Gastroesophageal sphincter (tissue), 4 donors: ENCODE results near the gene UGT1A5. TPM values are rescaled to one million over a fixed set of nuclear protein-coding genes. Genes with fewer than 3 reads are reported as not detected.

ENCODE experiments used
- ATAC-seq: fragments of 150-250 bp; one replicate; pipeline ENCODE4 v1.9.1; 2016; ENCODE audit warnings: mild to moderate bottlenecking, moderate library complexity
- H3K27ac ChIP-seq, 4 donors: fragments of 200-600 bp; sonication (generic) in 3 of 4; 1 replicate in 3 of 4; 2 replicates in 1 of 4; pipeline ENCODE4 v1.5.1; 2016 to 2019
- H3K27me3 ChIP-seq: fragments of 200-600 bp; sonication (generic); one replicate; pipeline ENCODE4 v1.5.1; 2019
- H3K36me3 ChIP-seq, 2 donors: fragments of 200-600 bp; sonication (generic); one replicate each; pipeline ENCODE4 v1.5.1; 2019; ENCODE audit warnings: control low read depth in 1 of 2
- H3K4me1 ChIP-seq, 3 donors: fragments of 200-600 bp; sonication (generic); 1 replicate in 2 of 3; 2 replicates in 1 of 3; pipeline ENCODE4 v1.5.1; 2016 to 2019; ENCODE audit warnings: control low read depth in 2 of 3
- H3K4me3 ChIP-seq, 2 donors: fragments of 200-600 bp; sonication (generic); one replicate each; pipeline ENCODE4 v1.5.1; 2019; ENCODE audit warnings: mild to moderate bottlenecking in 1 of 2, moderate library complexity in 1 of 2
- H3K9me3 ChIP-seq, 3 donors: fragments of 200-600 bp; sonication (generic); one replicate each; pipeline ENCODE4 v1.5.1; 2017 to 2019; ENCODE audit warnings: control low read depth in 2 of 3
- CTCF ChIP-seq, 4 experiments: fragments of 200-600 bp in 2 of 4; fragments of 450-650 bp in 2 of 4; sonication (generic) in 1 of 4; IDR thresholded peaks; one replicate each; pipeline ENCODE4 v1.5.1; 2017 to 2019; ENCODE audit warnings: antibody characterized with exemption in 4 of 4, mild to moderate bottlenecking in 2 of 4, moderate library complexity in 2 of 4
- EP300 ChIP-seq: sonication (generic); formaldehyde crosslinking; IDR thresholded peaks from one replicate; pipeline ENCODE4 v1.6.1; 2017; ENCODE audit warnings: antibody characterized with exemption, mild to moderate bottlenecking
- POLR2A ChIP-seq, 2 donors: fragments of 450-650 bp; IDR thresholded peaks; one replicate each; pipeline ENCODE4 v1.6.1; 2017; ENCODE audit warnings: antibody characterized with exemption in 2 of 2, mild to moderate bottlenecking in 2 of 2, moderate library complexity in 1 of 2
- POLR2AphosphoS5 ChIP-seq: sonication (generic); formaldehyde crosslinking; IDR thresholded peaks from one replicate; pipeline ENCODE4 v1.6.1; 2017; ENCODE audit warnings: antibody characterized with exemption
- WGBS, 2 donors: methylation state at CpG; one replicate each; pipeline ENCODE4 v1.1.5; 2018; ENCODE audit warnings: low coverage in 1 of 2; 5-methylcytosine and 5-hydroxymethylcytosine counted together
- total RNA-seq, 4 donors: library from RNA; depleted of rRNA; stranded (reverse); fragments of >200 nt; gene quantifications; one replicate each; pipeline ENCODE4 v1.1.0, GENCODE V29; 2016

UGT1A5 gene
- total RNA-seq, 4 donors from 2014 or later = not detected

- no peaks in the 10 kb centered on the region for H3K36me3 ChIP-seq
- H3K9me3 ChIP-seq = peaks cover 0 to 7% (median 0%) of the 10 kb centered on the region in 3 donors
- ATAC-seq = no peak
- no peak overlapping the region for H3K27ac ChIP-seq
- H3K4me1 ChIP-seq = no peaks in the 10 kb centered on the region
- H3K27me3 ChIP-seq = peaks cover 7% of the 10 kb centered on the region
- WGBS, 2 donors = 76 to 100% methylated on average over 1 to 3 of the region's 11 CpGs
- no peak overlapping the region for H3K4me3 ChIP-seq
- no peak for TF ChIP-seq CTCF (IDR thresholded peaks at IDR 0.05)
- no peak for TF ChIP-seq POLR2AphosphoS5
- TF ChIP-seq POLR2A (IDR thresholded peaks at IDR 0.05) = no peak
- no peak for TF ChIP-seq EP300
Observed at GRCh38 chr2:233817995-233818638, 105.4 kb downstream of the UGT1A5 start.

GRCh38 chr2:233818639-233819621 is 106.2 kb downstream of the UGT1A5 start:
- no peak overlapping the region for H3K27ac ChIP-seq
- no peaks in the 10 kb centered on the region for H3K36me3 ChIP-seq
- peaks cover 6% of the 10 kb centered on the region for H3K27me3 ChIP-seq
- ATAC-seq = no peak
- H3K4me3 ChIP-seq = no peak overlapping the region
- WGBS, 2 donors = 92 to 100% methylated on average over 1 to 2 of the region's 17 CpGs
- TF ChIP-seq POLR2AphosphoS5 (no peak), CTCF (IDR thresholded peaks at IDR 0.05) (no peak), POLR2A (IDR thresholded peaks at IDR 0.05) (no peak), EP300 (no peak)
- no peaks in the 10 kb centered on the region for H3K4me1 ChIP-seq
- H3K9me3 ChIP-seq = peaks cover 0 to 7% (median 0%) of the 10 kb centered on the region in 3 donors

- TF ChIP-seq CTCF (IDR thresholded peaks at IDR 0.05) = no peak
- no peak for ATAC-seq
- H3K27me3 ChIP-seq = peaks cover 6% of the 10 kb centered on the region
- no peaks in the 10 kb centered on the region for H3K36me3 ChIP-seq
- no peaks in the 10 kb centered on the region for H3K4me1 ChIP-seq
- peaks cover 0 to 7% (median 0%) of the 10 kb centered on the region in 3 donors for H3K9me3 ChIP-seq
- no peak overlapping the region for H3K27ac ChIP-seq
- WGBS, 2 donors = 18 to 60% methylated on average over 1 to 2 of the region's 18 CpGs
- H3K4me3 ChIP-seq = no peak overlapping the region
Observed at GRCh38 chr2:233819884-233820773, 107.4 kb downstream of the UGT1A5 start.

GRCh38 chr2:233820774-233821105 is 108.0 kb downstream of the UGT1A5 start:
- Histone ChIP-seq H3K27me3 (peaks cover 6% of the 10 kb centered on the region), H3K27ac (no peak overlapping the region), H3K9me3 (peaks cover 0 to 7% (median 0%) of the 10 kb centered on the region in 3 donors), H3K4me3 (no peak overlapping the region), H3K4me1 (no peaks in the 10 kb centered on the region), H3K36me3 (no peaks in the 10 kb centered on the region)
- no peak for TF ChIP-seq EP300
- 75 to 78% methylated on average over 5 of the region's 6 CpGs for WGBS, 2 donors
- no peak for ATAC-seq

GRCh38 chr2:233821196-233821595 is 108.5 kb downstream of the UGT1A5 start:
- peaks cover 6% of the 10 kb centered on the region for H3K27me3 ChIP-seq
- no peaks in the 10 kb centered on the region for H3K4me1 ChIP-seq
- no peak overlapping the region for H3K27ac ChIP-seq
- TF ChIP-seq EP300 = no peak
- no peak for TF ChIP-seq POLR2A (IDR thresholded peaks at IDR 0.05)
- no peak for TF ChIP-seq POLR2AphosphoS5
- no peak for TF ChIP-seq CTCF (IDR thresholded peaks at IDR 0.05)
- peaks cover 0 to 10% (median 0%) of the 10 kb centered on the region in 3 donors for H3K9me3 ChIP-seq
- no peak overlapping the region for H3K4me3 ChIP-seq
- no peaks in the 10 kb centered on the region for H3K36me3 ChIP-seq
- ATAC-seq = no peak
- 80 to 85% methylated on average over 2 to 3 of the region's 3 CpGs for WGBS, 2 donors
